ENCODE measurements around the gene KRTAP10-11. TPM values are rescaled to one million over a fixed set of nuclear protein-coding genes. Genes with fewer than 3 reads are reported as not detected.

Gene KRTAP10-11
- polyA plus RNA-seq, 3 donors: not detected

DNA sequence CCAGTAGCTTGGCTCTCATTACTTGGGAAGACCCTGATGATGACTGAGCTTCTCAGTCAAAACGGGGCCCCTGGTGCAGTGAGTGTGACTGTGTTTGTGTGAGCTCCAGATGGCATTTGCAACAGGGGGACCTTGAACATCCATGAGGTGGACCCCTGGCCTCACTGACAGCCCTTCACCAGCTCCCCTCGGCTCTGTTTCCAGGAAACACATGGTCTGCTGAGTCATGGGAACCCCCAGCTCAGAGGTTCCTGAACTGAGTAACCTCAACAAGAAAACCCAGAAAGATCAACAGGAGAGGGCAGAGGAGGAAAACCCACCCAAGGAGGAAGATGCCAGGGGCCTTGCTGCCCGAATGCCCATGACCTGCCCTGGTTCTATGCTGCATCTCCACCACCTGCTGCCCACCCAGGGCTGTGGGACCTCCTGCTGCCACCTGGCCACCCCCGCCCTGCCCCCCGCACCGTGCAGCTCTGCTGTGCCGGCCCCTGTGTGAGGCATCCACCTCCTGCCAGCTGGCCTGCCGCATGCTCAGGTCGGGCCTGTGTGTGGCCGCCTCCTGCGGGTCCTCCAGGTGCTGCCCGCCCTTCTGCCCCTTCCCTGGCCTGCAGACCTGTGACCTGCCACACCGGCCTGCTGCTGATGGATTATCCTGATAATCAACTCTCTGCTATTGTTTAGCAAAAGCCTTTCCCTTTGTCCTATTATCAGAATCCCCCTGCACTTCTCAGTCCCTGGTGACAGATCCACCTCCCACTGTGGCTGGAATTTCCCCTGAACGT, 40.0 kb downstream of the KRTAP10-11 start:
- Histone ChIP-seq H3K9me3 (replicated peaks in 1 of 2; ENCODE audit: control insufficient read depth in 1 of 2, insufficient read depth in 1 of 2, low read length in 2 of 2) (no peaks in the 10 kb centered on the region), H3K27me3 (ENCODE audit: control insufficient read depth in 2 of 2, insufficient read depth in 2 of 2, low read length in 2 of 2) (no peaks in the 10 kb centered on the region), H3K9ac (ENCODE audit: insufficient read depth, low read length, poor library complexity, severe bottlenecking) (no peak overlapping the region), H3K79me2 (ENCODE audit: insufficient read depth, low read length) (no peaks in the 10 kb centered on the region), H2AFZ (ENCODE audit: insufficient read depth, low read depth, low read length, poor library complexity, severe bottlenecking) (no peak overlapping the region), H3K27ac (ENCODE audit: low read depth in 1 of 2, low read length in 2 of 2) (no peak overlapping the region), H4K20me1 (ENCODE audit: insufficient read depth, low read length) (no peaks in the 10 kb centered on the region), H3K36me3 (replicated peaks in 1 of 2; ENCODE audit: control insufficient read depth in 1 of 2, insufficient read depth in 2 of 2, low read length in 2 of 2) (no peaks in the 10 kb centered on the region), H3K4me2 (replicated peaks; ENCODE audit: extremely low read depth, low read length, poor library complexity, severe bottlenecking) (no peak overlapping the region), H3K4me3 (replicated peaks in 1 of 3; ENCODE audit: low read depth in 2 of 3, low read length in 3 of 3) (no peak overlapping the region), H3K4me1 (ENCODE audit: control insufficient read depth in 1 of 2, insufficient read depth in 2 of 2, low read length in 2 of 2) (no peaks in the 10 kb centered on the region)
- no peaks in the 10 kb centered on the region for H3K4me1 Mint-ChIP-seq
- H3K27me3 Mint-ChIP-seq (ENCODE audit: low read depth in 3 of 3): peaks cover 12 to 24% (median 17%) of the 10 kb centered on the region in 3 donors
- DNase-seq: no peak
- intact Hi-C loops (cut with micrococcal nuclease): no loop called here
- no peak for TF ChIP-seq CTCF (IDR thresholded peaks at IDR 0.05)
- H3K9me3 Mint-ChIP-seq: peaks cover 0 to 2% (median 0%) of the 10 kb centered on the region in 7 donors
- no peak overlapping the region for H3K4me3 Mint-ChIP-seq
- no peak overlapping the region for H3K27ac Mint-ChIP-seq
- 36% methylated on average over 7 of the region's 14 CpGs for WGBS (ENCODE audit: insufficient coverage)
- no peaks in the 10 kb centered on the region for H3K36me3 Mint-ChIP-seq

DNA sequence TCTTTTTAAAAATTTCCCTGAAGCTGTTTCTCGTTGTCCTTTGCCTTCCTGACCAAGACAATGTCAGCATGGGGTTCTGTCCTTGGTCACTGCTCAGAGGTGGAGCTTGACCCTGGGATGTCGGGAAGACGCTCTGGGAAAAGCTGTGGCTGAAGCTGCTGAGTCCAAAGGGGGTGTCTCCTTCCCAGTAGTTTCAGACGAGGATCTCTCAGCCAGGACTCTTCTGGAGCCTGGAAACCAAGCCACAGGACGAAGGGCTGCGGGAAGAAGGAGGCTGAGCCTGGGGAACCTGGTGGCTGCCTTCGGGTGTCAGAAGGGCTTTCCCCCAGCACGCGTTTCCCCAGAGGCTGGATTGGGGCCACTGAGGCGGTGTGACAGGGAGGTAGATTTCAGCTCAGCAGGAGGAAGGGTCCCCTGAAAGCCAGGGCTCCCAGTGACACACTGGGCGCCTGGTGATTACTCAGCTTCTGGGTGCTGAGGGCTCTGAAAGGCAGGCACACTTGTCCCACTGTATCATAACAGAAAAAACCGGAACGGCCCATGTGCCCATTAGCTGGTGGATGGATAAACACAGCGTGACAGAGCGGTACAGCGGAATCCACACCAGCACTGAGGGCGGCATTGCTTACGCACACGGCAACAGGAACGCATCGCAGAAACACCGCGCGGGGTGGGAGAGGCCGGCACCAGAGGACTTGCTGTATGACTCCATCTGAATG, 40.8 kb downstream of the KRTAP10-11 start:
- Histone ChIP-seq H3K27ac (ENCODE audit: low read depth in 1 of 2, low read length in 2 of 2) (no peak overlapping the region), H3K36me3 (replicated peaks in 1 of 2; ENCODE audit: control insufficient read depth in 1 of 2, insufficient read depth in 2 of 2, low read length in 2 of 2) (no peaks in the 10 kb centered on the region), H3K4me2 (replicated peaks; ENCODE audit: extremely low read depth, low read length, poor library complexity, severe bottlenecking) (no peak overlapping the region), H3K27me3 (ENCODE audit: control insufficient read depth in 2 of 2, insufficient read depth in 2 of 2, low read length in 2 of 2) (no peaks in the 10 kb centered on the region), H3K9me3 (replicated peaks in 1 of 2; ENCODE audit: control insufficient read depth in 1 of 2, insufficient read depth in 1 of 2, low read length in 2 of 2) (no peaks in the 10 kb centered on the region), H3K79me2 (ENCODE audit: insufficient read depth, low read length) (no peaks in the 10 kb centered on the region), H4K20me1 (ENCODE audit: insufficient read depth, low read length) (no peaks in the 10 kb centered on the region), H3K4me1 (ENCODE audit: control insufficient read depth in 1 of 2, insufficient read depth in 2 of 2, low read length in 2 of 2) (no peaks in the 10 kb centered on the region), H2AFZ (ENCODE audit: insufficient read depth, low read depth, low read length, poor library complexity, severe bottlenecking) (no peak overlapping the region), H3K9ac (ENCODE audit: insufficient read depth, low read length, poor library complexity, severe bottlenecking) (no peak overlapping the region), H3K4me3 (replicated peaks in 1 of 3; ENCODE audit: low read depth in 2 of 3, low read length in 3 of 3) (no peak overlapping the region)
- Mint-ChIP-seq H3K27me3 (ENCODE audit: low read depth in 3 of 3) (peaks cover 10 to 27% (median 19%) of the 10 kb centered on the region in 3 donors), H3K9me3 (peaks cover 0 to 4% (median 1%) of the 10 kb centered on the region in 7 donors), H3K36me3 (no peaks in the 10 kb centered on the region), H3K27ac (no peak overlapping the region), H3K4me3 (no peak overlapping the region), H3K4me1 (no peaks in the 10 kb centered on the region)
- TF ChIP-seq CTCF (IDR thresholded peaks at IDR 0.05): no peak
- WGBS (ENCODE audit: insufficient coverage): 90% methylated on average over 22 of the region's 25 CpGs
- intact Hi-C loops (cut with micrococcal nuclease): no loop called here
- DNase-seq: no peak
